ENCODE results near the gene PPM1L.
A peak's percentile ranks its signal among the peaks of the same experiment; 100 is the strongest.

- no peak for TF ChIP-seq POLR2A (IDR thresholded peaks at IDR 0.05; ENCODE audit: low read depth)
- TF ChIP-seq CTCF (IDR thresholded peaks at IDR 0.05): peak in 1 of 3 experiments; percentile 9
- no peak for TF ChIP-seq POLR2AphosphoS5 (IDR thresholded peaks at IDR 0.05)
- no peak for TF ChIP-seq EP300 (IDR thresholded peaks at IDR 0.05)
Measured at GRCh38 chr3:160928183-160928726, 172.2 kb downstream of the PPM1L start.
